Measurements from ENCODE around the gene NKAP.

- no peak for TF ChIP-seq FOXA2 (IDR thresholded peaks at IDR 0.05)
- TF ChIP-seq RXRA (IDR thresholded peaks at IDR 0.05) = no peak
- no peak for TF ChIP-seq CTCF (IDR thresholded peaks at IDR 0.05; ENCODE audit: low read depth, low read length, missing input control)
- TF ChIP-seq MAX (IDR thresholded peaks at IDR 0.05) = no peak
- no peak for TF ChIP-seq JUND (IDR thresholded peaks at IDR 0.05)
- TF ChIP-seq YY1 (IDR thresholded peaks at IDR 0.05) = no peak
- no peak for TF ChIP-seq SP1 (IDR thresholded peaks at IDR 0.05)
- no peak for TF ChIP-seq RAD21 (IDR thresholded peaks at IDR 0.05)
Observed at GRCh38 chrX:119991005-119991787, 47.6 kb upstream of the NKAP start.

Data from liver (tissue), 3 donors.